Activated naive CD4-positive, alpha-beta T cell treated with anti-CD3 and anti-CD28 coated beads, Interleukin-2, amount 10 ng/mL, durations not matched to agents 7 days and 5 days (primary cell): Measurements from ENCODE around the gene GJC1.
"Not testable (repeated sequence)": the region's sequence is repeated elsewhere in the genome, so short reads cannot be mapped to it uniquely, and the experiment has no call there.

Source experiments
- CTCF ChIA-PET: fragments of 350-600 bp; sonication (Branson Sonifier 250); formaldehyde crosslinking; loops from one replicate; lab custom pipeline; 2021; ENCODE audit warnings: antibody characterized with exemption; lab: Charles Lee
- DNase-seq: peaks from one replicate; pipeline ENCODE4 v3.0.0-alpha.2; 2020
- H3K27ac Mint-ChIP-seq: one replicate; pipeline ENCODE4 v1.8.0; 2021; ENCODE audit warnings: mild to moderate bottlenecking, moderate library complexity, mixed read lengths
- H3K27me3 Mint-ChIP-seq: one replicate; pipeline ENCODE4 v1.8.0; 2021; ENCODE audit warnings: mild to moderate bottlenecking, mixed read lengths
- H3K36me3 Mint-ChIP-seq: one replicate; pipeline ENCODE4 v1.8.0; 2021; ENCODE audit warnings: mixed read lengths
- H3K4me1 Mint-ChIP-seq: one replicate; pipeline ENCODE4 v1.8.0; 2021; ENCODE audit warnings: mixed read lengths
- H3K4me3 Mint-ChIP-seq: one replicate; pipeline ENCODE4 v1.8.0; 2021; ENCODE audit warnings: mild to moderate bottlenecking, moderate library complexity, mixed read lengths
- H3K9me3 Mint-ChIP-seq: one replicate; pipeline ENCODE4 v1.8.0; 2021; ENCODE audit warnings: mixed read lengths

Gene GJC1

DNA sequence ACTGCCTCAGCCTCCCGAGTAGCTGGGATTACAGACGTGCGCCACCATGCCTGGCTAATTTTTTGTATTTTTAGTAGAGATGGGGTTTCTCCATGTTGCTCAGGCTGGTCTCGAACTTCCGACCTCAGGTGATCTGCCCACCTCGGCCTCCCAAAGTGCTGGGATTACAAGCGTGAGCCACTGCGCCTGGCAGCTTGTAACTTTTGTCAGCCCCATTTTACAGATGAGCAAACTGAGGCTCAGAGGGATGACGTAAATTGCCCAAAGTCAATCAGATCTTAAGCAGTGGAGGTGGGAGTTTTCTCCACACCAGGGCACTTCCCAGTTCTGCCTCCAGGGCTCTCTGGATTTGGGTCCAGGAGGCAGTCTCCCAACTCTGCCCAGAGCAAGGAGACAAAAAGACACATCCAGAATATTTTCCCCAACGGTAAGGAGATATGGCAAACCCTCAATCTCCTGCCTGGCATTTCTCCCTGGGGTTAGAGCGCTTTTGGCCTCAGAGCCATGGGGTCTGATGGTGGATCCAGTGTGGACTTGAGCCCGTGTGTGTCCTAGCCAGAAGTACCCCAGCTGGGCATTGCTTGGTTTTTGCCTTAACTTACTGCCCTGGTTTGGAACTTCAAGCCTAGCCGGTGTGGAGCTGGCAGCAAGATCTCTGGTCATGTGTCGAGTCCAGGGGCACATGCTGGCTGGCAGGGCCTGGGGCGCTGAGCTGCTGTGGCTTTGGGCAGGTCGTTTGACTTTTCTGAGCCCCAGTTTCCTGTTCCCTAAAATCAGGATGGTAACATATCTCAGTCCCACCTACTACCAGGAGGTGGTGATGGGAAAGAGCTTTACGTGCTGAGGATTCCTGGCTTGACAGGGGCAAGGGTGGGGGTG is 67.9 kb downstream of the GJC1 start:
- no peaks in the 10 kb centered on the region for H3K9me3 Mint-ChIP-seq
- no peaks in the 10 kb centered on the region for H3K36me3 Mint-ChIP-seq
- CTCF ChIA-PET = no interaction called here
- H3K27me3 Mint-ChIP-seq = peaks cover 88% of the 10 kb centered on the region
- no peak overlapping the region for H3K4me3 Mint-ChIP-seq
- H3K27ac Mint-ChIP-seq = no peak overlapping the region
- H3K4me1 Mint-ChIP-seq = no peaks in the 10 kb centered on the region
- DNase-seq = no peak

DNA sequence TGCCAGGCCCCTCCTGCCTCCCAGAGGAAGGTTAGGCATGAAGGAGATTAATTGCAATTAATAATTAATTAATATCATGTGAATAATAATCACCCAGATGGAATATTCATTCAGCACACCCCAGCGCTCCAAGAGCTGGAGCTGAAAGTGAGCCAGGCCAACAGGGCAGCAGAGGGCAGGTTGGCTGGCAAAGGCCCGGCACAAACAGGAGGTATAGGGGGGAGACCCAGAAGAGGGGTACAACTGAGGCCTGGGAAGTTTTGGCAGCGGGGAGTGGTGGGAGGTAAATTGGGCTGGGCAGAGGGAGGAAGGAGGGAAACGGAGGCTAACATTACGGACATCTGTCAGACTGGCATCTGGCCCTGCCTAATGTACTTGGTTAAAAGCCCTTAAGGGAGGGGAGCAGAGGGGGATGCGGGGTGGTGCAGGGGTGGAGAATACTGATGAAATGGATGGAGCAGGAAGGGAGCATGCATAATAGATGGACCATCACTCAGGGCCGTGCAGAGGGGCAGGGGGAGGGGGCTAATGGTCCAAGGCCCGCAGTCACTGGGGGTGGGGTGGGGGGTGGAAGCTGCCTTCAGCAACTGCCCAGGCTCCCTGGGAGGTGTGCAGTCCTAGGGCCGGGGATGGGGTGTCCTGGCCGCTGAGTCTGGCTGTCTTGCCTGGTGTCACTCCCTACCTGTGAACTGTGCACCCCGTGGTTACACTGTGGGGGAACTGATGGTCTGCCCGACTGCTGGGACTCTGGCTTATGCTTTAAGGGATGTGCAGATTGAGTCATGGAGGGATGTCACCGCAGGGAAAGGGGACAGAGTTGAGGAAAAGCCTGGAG is 69.4 kb downstream of the GJC1 start:
- H3K36me3 Mint-ChIP-seq = no peaks in the 10 kb centered on the region
- H3K27me3 Mint-ChIP-seq = peaks cover 90% of the 10 kb centered on the region
- CTCF ChIA-PET = interaction anchor here (1.2 kb wide), 1 partner anchor 15 kb away, joined by 5 read pairs; no protein-coding TSS in a partner anchor
- H3K4me1 Mint-ChIP-seq = no peaks in the 10 kb centered on the region
- no peak for DNase-seq
- H3K9me3 Mint-ChIP-seq = no peaks in the 10 kb centered on the region
- no peak overlapping the region for H3K27ac Mint-ChIP-seq
- H3K4me3 Mint-ChIP-seq = no peak overlapping the region

DNA sequence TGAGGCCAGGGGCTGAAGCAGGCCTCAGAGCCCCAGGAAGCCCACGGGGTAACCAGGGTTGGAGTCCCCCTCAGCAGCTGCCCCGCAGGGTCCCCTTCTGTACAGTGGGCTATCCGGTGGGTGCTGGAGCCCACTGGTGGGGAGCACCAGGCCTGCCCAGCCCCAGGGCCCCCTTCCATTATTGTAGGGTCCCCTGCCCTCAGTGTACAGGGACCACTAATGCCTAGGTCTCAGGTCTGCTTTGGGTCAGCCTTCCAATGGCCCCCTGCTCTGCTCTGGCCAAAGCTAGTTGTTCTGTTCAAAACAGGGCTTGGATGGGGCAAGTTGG is 70.2 kb downstream of the GJC1 start:
- peaks cover 93% of the 10 kb centered on the region for H3K27me3 Mint-ChIP-seq
- no peak overlapping the region for H3K4me3 Mint-ChIP-seq

DNA sequence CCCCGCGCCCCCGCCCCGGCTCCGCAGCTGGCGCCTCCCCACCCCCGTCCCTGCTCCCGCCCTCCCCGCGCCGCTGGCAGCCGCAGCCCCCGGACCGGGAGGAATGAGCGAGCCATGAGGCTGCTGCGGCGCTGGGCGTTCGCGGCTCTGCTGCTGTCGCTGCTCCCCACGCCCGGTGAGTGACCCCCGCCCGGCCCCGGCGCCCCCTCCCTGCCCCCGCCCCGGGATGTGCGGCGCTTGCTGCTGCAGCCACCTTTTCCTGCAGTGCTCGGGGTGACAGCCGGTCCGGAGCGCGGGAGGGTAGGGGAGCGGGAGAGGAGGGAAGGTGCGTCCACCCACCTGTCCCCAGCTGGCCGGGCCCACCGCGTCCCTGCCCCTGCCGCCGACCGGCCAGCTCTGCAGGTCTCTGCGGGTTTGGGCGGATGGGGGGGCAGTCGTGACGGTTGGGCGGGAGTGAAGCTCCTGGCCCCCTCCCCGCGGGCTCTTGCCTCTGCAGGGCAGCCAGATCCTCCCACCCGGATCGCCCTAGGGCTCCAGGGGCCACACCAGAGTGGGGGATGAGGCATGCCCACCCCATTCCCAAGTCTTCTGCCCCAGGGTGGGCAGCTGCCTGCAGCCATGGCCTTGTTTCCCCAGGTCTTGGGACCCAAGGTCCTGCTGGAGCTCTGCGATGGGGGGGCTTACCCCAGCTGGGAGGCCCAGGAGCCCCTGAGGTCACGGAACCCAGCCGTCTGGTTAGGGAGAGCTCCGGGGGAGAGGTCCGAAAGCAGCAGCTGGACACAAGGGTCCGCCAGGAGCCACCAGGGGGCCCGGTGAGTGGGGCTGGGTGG is 70.8 kb downstream of the GJC1 start:
- no peaks in the 10 kb centered on the region for H3K36me3 Mint-ChIP-seq
- H3K4me3 Mint-ChIP-seq = no peak overlapping the region
- H3K27ac Mint-ChIP-seq = no peak overlapping the region
- DNase-seq = no peak
- H3K4me1 Mint-ChIP-seq = no peaks in the 10 kb centered on the region
- no peaks in the 10 kb centered on the region for H3K9me3 Mint-ChIP-seq
- peaks cover 88% of the 10 kb centered on the region for H3K27me3 Mint-ChIP-seq
- CTCF ChIA-PET = interaction anchor here (0.6 to 1.2 kb wide), 2 partner anchors 16 to 120 kb away, joined by 3 to 5 read pairs; no protein-coding TSS in a partner anchor

More for the DNA sequence above, 70.2 kb downstream of the GJC1 start:
- no peaks in the 10 kb centered on the region for H3K36me3 Mint-ChIP-seq
- no peak for DNase-seq
- no peaks in the 10 kb centered on the region for H3K9me3 Mint-ChIP-seq
- no peak overlapping the region for H3K27ac Mint-ChIP-seq
- H3K4me1 Mint-ChIP-seq = no peaks in the 10 kb centered on the region
- CTCF ChIA-PET = interaction anchor here (0.6 to 1.2 kb wide), 2 partner anchors 15 to 119 kb away, joined by 3 to 5 read pairs; no protein-coding TSS in a partner anchor

DNA sequence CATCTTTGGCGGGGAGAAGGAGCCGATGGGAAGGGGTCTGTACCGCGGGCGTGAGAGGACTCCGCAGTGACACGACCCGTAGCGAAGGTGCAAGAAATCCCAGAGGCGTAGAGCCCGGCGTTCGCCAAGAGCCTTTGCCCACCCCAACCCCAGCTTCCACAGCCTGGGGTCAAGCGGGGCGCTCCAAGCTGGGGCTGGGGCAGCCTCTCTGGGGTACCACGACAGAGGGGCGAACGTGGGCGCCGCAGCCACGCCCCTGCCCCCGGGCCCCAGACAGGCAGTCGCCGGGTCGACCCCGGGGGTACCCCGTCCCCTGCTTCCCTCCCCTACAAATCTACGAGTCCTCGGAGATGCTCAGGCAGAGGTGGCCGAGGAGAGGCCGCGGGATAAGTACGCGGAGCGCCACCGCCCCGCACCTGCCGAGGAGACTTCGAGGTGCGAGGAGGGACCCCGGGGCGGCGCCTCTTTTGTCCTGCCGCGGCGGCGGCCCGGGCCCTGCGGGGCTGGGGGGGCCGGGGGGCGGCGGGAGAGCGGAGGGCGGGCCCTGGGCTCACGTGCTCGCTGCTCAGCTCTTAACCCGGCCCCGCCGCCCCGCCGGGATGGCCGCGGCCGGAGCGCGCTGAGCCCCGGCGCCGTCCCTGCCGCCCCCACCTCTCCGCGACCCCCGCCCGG is 71.5 kb downstream of the GJC1 start, which contains the start of gene ADAM11:
ADAM11 (plus strand) TSS at position 575 of the 672 bp plus-strand sequence. CDS start 212 bp downstream, outside the sequence.
- Mint-ChIP-seq H3K27ac (no peak within 1 kb of the TSS), H3K9me3 (no peaks in the 10 kb centered on the region), H3K27me3 (peaks cover 80% of the 10 kb centered on the region), H3K4me3 (peak within 1 kb of the TSS; percentile 31), H3K36me3 (no peaks in the 10 kb centered on the region), H3K4me1 (no peaks in the 10 kb centered on the region)
- peak; percentile 33 for DNase-seq
- CTCF ChIA-PET = no interaction called here

DNA sequence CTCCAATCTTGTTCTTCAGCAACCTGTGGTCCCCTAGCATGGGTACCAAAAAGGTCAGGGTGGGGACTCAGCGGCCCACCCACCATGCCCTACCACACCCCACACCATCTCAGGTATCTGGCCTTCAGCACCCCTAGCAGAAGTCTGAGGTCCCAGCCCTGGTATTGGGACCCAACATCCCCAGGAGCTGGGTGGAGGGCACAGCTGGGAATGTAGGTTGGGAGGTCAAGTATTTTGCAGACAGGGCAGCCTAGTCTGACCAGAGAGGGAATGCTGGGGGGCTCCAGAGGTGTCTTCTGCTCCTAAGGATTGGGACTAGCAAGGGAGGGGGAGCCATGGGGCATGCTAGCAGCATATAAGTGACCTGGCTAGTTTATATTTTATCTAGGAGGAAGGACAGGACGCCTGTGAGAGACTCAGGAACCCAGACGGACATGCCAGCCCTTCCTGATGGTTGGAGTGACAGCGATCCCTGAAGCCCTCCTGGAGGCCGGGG is 72.1 kb downstream of the GJC1 start:
- Mint-ChIP-seq H3K36me3 (no peaks in the 10 kb centered on the region), H3K4me1 (no peaks in the 10 kb centered on the region), H3K9me3 (no peaks in the 10 kb centered on the region), H3K4me3 (peak overlapping the region; percentile 31), H3K27ac (no peak overlapping the region), H3K27me3 (peaks cover 76% of the 10 kb centered on the region)
- CTCF ChIA-PET = interaction anchor here (0.7 kb wide), 1 partner anchor 16 kb away, joined by 4 read pairs; no protein-coding TSS in a partner anchor
- DNase-seq = no peak

DNA sequence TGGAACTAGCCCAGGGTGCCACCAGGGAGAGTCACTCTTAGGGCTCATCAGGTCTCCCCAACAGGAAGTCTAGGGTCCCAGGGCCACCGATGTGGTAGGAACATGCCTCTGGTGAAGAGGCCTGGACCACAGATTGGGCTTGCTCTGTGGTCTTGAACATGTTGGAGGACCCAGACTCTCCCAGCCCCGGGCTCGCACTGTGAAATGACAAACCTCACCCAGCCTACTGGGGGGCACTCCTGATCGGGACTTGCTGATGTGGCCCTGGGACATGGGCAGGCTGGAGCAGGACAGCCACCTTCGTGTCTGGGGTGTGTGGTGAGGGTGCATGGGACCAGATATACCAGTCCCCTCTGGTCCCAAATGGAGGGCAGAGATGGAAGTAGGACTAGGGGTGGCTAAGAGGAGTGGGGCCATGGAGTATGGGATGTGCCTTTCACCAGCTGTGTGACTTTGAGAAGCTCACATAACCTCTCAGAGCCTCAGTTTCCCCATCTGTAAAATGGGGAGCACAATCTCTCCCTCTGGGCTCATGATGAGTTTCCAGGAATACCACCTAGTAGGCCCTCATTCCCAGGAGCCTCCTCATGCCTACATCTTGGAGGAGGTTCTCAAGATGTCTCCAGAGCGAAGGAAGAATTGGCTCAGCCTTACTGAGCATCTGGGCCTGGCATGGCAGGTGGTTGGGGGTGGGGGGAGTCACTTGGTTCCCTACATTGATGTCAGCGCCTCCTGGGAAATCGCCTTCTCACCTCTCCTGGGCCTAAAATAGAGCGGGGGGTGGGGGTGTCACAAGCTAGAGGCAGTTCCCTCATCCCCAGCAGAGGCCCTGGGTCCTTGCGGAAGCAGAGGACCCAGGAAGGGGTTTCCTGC is 72.8 kb downstream of the GJC1 start:
- Mint-ChIP-seq H3K9me3 (no peaks in the 10 kb centered on the region), H3K27me3 (peaks cover 69% of the 10 kb centered on the region), H3K4me1 (no peaks in the 10 kb centered on the region), H3K27ac (no peak overlapping the region), H3K4me3 (no peak overlapping the region), H3K36me3 (no peaks in the 10 kb centered on the region)
- no peak for DNase-seq
- CTCF ChIA-PET = interaction anchor here (0.7 kb wide), 1 partner anchor 17 kb away, joined by 4 read pairs; no protein-coding TSS in a partner anchor

DNA sequence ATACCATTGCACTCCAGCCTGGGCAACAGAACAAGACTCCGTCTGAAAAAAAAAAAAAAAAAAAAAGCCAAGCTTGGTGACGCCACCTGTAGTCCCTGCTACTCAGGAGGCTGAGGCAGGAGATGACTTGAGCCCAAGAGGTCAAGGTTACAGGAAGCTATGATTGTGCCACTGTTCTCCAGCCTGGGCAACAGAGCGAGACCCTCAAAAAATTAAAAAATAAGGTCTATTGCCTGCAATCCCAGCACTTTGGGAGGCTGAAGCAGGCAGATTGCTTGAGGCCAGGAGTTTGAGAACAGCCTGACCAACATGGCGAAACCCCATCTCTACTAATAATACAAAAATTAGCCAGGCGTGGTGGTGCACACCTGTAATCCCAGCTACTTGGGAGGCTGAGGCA is 74.9 kb downstream of the GJC1 start:
- H3K4me1 Mint-ChIP-seq, CTCF ChIA-PET, DNase-seq, H3K36me3 Mint-ChIP-seq, H3K4me3 Mint-ChIP-seq, H3K9me3 Mint-ChIP-seq, H3K27ac Mint-ChIP-seq: not testable (repeated sequence)
- H3K27me3 Mint-ChIP-seq = peaks cover 48% of the 10 kb centered on the region

DNA sequence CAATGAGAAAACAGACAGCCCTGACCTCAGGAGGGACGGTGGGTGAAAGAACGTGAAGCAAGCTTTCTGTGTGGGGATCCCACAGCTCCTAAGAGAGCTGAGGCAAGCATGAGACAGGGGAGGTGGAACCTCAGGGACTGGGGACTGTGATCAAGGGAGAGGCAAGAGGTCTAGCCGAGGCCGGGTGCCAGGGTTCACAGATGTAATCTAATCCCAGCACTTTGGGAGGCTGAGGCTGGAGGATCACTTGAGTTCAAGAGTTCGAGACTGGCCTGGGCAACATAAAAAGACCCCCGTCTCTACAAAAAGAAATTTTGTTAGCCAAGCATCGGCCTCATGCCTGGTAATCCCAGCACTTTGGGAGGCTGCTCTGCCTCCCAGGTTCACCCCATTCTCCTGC is 75.8 kb downstream of the GJC1 start:
- H3K27ac Mint-ChIP-seq = no peak overlapping the region
- H3K9me3 Mint-ChIP-seq = no peaks in the 10 kb centered on the region
- H3K4me3 Mint-ChIP-seq = no peak overlapping the region
- H3K27me3 Mint-ChIP-seq = peaks cover 39% of the 10 kb centered on the region
- peaks cover 7% of the 10 kb centered on the region for H3K36me3 Mint-ChIP-seq
- DNase-seq = no peak
- no peaks in the 10 kb centered on the region for H3K4me1 Mint-ChIP-seq
- CTCF ChIA-PET = no interaction called here

DNA sequence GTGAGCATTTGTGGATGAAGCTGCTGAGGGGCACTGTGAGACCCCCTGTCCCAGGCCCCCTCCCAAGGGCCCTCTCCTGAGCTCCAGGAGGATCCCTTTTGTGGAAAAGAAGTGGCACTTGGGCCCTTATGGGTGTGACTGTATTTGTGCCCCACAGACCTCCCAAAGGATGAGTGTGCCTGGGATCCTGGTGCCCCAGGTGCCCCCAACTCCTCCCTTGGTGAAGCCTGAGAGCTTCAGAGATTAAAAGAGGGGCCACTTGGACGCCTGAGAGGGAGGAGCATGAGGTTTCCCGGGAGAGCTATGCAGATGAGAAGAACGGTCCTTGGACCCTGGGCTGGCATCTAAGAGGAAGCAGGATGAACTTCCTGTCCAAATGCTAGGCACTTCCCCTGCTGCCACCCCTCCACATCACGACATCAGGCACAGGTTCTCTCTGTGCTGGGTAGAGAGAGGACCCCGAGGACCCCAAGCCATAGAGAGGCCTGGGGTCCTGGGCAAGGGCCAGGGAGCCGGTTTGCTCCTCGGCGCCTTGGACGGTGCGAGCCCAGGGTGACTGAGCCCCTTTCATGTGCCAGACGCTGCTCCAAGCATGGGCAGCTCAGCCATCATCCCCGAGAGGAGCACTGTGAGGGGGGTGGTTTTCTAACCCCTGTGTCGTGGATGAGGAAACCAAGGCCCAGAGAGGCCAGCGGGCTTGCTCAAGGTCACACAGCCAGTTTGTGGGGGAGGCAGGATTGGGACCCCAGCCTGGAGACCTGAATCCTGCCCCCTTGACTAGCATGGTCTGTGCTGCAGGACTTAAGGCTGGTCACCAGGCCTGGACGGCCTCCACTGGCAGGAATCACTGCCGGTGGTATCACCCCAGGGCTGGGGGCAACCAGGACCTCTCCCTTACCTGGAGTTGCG is 76.9 kb downstream of the GJC1 start:
- DNase-seq = no peak
- Mint-ChIP-seq H3K36me3 (peaks cover 7% of the 10 kb centered on the region), H3K9me3 (no peaks in the 10 kb centered on the region), H3K27me3 (peaks cover 31% of the 10 kb centered on the region), H3K27ac (no peak overlapping the region), H3K4me3 (no peak overlapping the region), H3K4me1 (no peaks in the 10 kb centered on the region)
- CTCF ChIA-PET = no interaction called here

DNA sequence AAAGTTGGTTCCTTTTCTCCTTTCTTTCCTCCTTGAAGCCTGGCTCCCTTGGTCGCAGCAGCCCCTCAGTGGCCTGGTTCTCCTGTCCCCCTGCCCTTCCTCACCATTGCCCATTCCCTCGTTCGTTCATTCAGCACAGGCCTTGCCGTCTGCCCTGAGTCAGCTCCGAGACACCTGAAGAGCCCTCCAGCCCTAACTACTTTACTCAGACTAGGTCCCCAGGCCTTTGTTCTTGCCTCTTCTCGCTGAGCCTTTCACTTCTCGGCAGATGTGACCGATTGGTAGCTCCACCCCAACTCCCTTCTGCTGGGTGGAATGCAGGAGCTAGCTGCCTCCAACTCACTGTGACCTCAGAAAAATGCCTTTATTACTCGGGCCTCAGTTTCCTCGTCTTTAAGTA is 78.3 kb downstream of the GJC1 start:
- Mint-ChIP-seq H3K9me3 (no peaks in the 10 kb centered on the region), H3K27ac (no peak overlapping the region), H3K36me3 (peaks cover 7% of the 10 kb centered on the region), H3K27me3 (peaks cover 17% of the 10 kb centered on the region), H3K4me1 (no peaks in the 10 kb centered on the region), H3K4me3 (no peak overlapping the region)
- CTCF ChIA-PET = no interaction called here
- no peak for DNase-seq

DNA sequence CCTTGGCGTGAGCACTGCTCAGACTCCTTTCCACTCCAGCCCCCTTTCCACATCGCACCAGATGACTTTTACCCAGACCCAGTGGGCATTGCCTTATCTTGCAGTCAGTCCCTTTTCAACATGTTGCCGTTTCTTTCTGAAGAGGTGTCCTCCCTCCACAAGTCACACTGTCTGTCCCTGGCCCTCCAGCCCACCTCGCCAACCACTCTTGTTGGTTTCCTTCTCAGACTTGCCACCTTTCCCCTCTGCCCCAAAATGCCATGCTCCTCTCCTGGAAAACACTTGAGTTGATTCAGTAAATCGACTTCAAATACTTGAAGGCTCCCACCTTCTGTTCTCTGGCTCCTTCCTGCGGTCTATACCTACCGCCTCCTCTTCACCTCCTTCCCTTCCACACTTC is 78.8 kb downstream of the GJC1 start:
- H3K36me3 Mint-ChIP-seq = peaks cover 7% of the 10 kb centered on the region
- CTCF ChIA-PET = no interaction called here
- H3K27ac Mint-ChIP-seq = no peak overlapping the region

More for the DNA sequence above, 78.8 kb downstream of the GJC1 start:
- peaks cover 13% of the 10 kb centered on the region for H3K27me3 Mint-ChIP-seq
- H3K4me1 Mint-ChIP-seq = no peaks in the 10 kb centered on the region
- no peak for DNase-seq
- H3K9me3 Mint-ChIP-seq = no peaks in the 10 kb centered on the region
- no peak overlapping the region for H3K4me3 Mint-ChIP-seq
